OCI-LY3 (cell line): Measurements from ENCODE around the gene C5.

Experiments used
- H2AFZ ChIP-seq: fragments of 200-600, 300-600 bp; shearing (Covaris generic); 2 replicates; pipeline ENCODE4 v1.6.0; 2014; ENCODE audit warnings: antibody characterized with exemption, low read depth, low read length
- H3K27ac ChIP-seq: fragments of 200-600, 300-600 bp; sonication (generic); 2 replicates; pipeline ENCODE4 v1.5.1; 2014; ENCODE audit warnings: mild to moderate bottlenecking, low read length, moderate library complexity, mixed read lengths
- H3K27me3 ChIP-seq: fragments of 200-600, 300-600 bp; sonication (generic); 2 replicates; pipeline ENCODE4 v1.6.1; 2014; ENCODE audit warnings: low read depth, low read length, mixed read lengths
- H3K36me3 ChIP-seq: fragments of 200-600, 300-600 bp; sonication (generic); replicated peaks from 2 replicates; pipeline ENCODE3; 2014; ENCODE audit warnings: low read depth, low read length, mixed read lengths
- H3K4me1 ChIP-seq: fragments of 300-600, 200-600 bp; sonication (generic); 2 replicates; pipeline ENCODE4 v1.6.1; 2014; ENCODE audit warnings: low read length, mixed read lengths
- H3K4me2 ChIP-seq: fragments of 200-600, 300-600 bp; sonication (generic); 2 replicates; pipeline ENCODE4 v1.6.1; 2014; ENCODE audit warnings: low read length, mixed read lengths
- H3K4me3 ChIP-seq: fragments of 300-600, 200-600 bp; sonication (generic); 2 replicates; pipeline ENCODE4 v1.5.1; 2014; ENCODE audit warnings: antibody characterized with exemption, mild to moderate bottlenecking, low read length, moderate library complexity
- H3K79me2 ChIP-seq: fragments of 300-600, 200-600 bp; shearing (Covaris generic); 2 replicates; pipeline ENCODE4 v1.6.1; 2014; ENCODE audit warnings: mild to moderate bottlenecking, low read length, mixed read lengths
- H3K9ac ChIP-seq: fragments of 300-600, 200-600 bp; shearing (Covaris generic); 2 replicates; pipeline ENCODE4 v1.6.0; 2014; ENCODE audit warnings: mild to moderate bottlenecking, low read length, moderate library complexity
- H3K9me3 ChIP-seq: fragments of 200-600, 300-600 bp; shearing (Covaris generic); 2 replicates; pipeline ENCODE4 v1.6.1; 2014; ENCODE audit warnings: low read length, mixed read lengths; ENCODE audit not compliant: insufficient read depth
- H4K20me1 ChIP-seq: fragments of 200-600, 300-600 bp; sonication (generic); 2 replicates; pipeline ENCODE4 v1.6.1; 2016; ENCODE audit warnings: low read length, mixed read lengths; ENCODE audit not compliant: insufficient read depth
- EZH2phosphoT487 ChIP-seq: fragments of 200-600 bp; shearing (Covaris generic); IDR thresholded peaks from 2 replicates; pipeline ENCODE4 v1.6.1; 2018; ENCODE audit warnings: antibody characterized with exemption, mixed run types, low read depth
- TF ChIP-seq, protein P1 (sequence below): fragments of 200-600, 300-600 bp; sonication (generic); IDR thresholded peaks from 2 replicates; pipeline ENCODE4 v1.5.1; 2014; ENCODE audit warnings: antibody characterized with exemption, low read length, low read depth

Gene C5

DNA sequence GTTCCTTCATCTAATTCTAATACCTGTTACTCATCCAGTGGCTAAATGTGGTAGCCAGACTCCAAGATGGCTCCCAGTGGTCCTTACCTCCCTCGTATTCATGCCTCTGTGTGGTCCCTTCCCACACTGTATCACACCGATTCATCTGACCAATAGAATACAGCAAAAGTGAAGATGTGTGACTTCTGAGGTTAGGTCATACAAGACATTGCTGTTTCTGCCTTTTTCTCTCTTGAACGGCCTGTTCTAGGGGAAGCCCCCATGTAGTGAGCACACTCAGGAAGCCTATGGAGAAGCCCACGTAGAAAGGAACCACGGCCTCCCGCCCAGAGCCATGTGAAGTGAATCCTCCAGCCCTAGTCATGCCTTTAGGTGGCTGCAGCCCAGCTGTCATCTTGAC, 9.4 kb upstream of the C5 start:
- Histone ChIP-seq H3K9ac (no peak overlapping the region), H3K9me3 (no peaks in the 10 kb centered on the region), H3K4me1 (no peaks in the 10 kb centered on the region), H3K27ac (no peak overlapping the region), H3K4me3 (no peak overlapping the region), H3K4me2 (no peak overlapping the region), H3K36me3 (no peaks in the 10 kb centered on the region), H3K79me2 (no peaks in the 10 kb centered on the region), H4K20me1 (no peaks in the 10 kb centered on the region), H2AFZ (no peak overlapping the region), H3K27me3 (no peaks in the 10 kb centered on the region)
- TF ChIP-seq EZH2phosphoT487 = no peak
- TF ChIP-seq, protein P1, sequence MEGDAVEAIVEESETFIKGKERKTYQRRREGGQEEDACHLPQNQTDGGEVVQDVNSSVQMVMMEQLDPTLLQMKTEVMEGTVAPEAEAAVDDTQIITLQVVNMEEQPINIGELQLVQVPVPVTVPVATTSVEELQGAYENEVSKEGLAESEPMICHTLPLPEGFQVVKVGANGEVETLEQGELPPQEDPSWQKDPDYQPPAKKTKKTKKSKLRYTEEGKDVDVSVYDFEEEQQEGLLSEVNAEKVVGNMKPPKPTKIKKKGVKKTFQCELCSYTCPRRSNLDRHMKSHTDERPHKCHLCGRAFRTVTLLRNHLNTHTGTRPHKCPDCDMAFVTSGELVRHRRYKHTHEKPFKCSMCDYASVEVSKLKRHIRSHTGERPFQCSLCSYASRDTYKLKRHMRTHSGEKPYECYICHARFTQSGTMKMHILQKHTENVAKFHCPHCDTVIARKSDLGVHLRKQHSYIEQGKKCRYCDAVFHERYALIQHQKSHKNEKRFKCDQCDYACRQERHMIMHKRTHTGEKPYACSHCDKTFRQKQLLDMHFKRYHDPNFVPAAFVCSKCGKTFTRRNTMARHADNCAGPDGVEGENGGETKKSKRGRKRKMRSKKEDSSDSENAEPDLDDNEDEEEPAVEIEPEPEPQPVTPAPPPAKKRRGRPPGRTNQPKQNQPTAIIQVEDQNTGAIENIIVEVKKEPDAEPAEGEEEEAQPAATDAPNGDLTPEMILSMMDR = no peak

DNA sequence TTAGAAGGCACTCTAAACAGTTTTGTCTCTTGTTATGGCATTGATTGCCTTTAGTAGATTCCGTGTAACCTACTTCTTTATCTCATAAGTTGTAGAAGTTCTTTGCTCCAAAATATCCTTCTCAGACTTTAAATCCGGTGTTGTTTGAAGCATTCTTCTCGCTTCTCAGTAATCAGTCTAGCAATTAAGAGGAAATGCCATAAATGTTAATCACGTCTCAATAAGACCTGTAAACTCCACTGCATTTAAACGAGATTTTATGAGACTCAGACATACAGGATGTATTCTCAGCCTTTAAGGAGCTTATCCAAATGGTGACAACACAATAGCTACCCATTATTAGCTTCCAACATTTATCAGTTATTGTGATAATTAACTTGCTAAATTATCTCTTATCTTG, 7.7 kb upstream of the C5 start:
- no peaks in the 10 kb centered on the region for H3K9me3 ChIP-seq
- no peaks in the 10 kb centered on the region for H3K36me3 ChIP-seq
- no peak overlapping the region for H3K9ac ChIP-seq
- no peaks in the 10 kb centered on the region for H3K4me1 ChIP-seq
- H3K27ac ChIP-seq = no peak overlapping the region
- H4K20me1 ChIP-seq = no peaks in the 10 kb centered on the region
- H2AFZ ChIP-seq = no peak overlapping the region
- no peaks in the 10 kb centered on the region for H3K27me3 ChIP-seq
- no peaks in the 10 kb centered on the region for H3K79me2 ChIP-seq
- H3K4me3 ChIP-seq = no peak overlapping the region
- no peak for TF ChIP-seq EZH2phosphoT487
- TF ChIP-seq, protein P1 = no peak
- no peak overlapping the region for H3K4me2 ChIP-seq

DNA sequence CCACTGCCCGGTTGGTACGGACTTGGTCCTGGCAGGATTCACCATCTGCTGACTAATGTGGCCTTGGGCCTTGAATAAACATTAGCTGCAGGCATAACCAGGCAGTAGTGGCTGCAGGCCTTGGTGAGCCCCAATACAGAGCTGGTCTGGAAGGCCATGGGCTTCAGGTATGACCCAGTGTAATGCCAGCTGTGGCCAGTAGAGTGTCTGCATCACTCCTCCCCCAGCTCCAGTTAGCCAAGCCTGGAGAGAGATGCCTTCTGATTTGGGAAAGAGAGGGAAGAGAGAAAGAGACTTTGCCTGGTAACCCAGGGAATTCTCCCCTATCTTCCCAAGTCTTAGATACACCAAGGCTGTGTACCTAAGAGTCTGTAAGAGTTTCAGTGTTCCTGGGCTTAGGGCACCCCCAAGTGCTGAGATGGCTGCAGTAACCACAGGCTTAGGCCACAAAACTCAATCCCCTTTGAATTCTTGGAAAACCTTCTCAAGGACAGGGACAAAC, 5.6 kb upstream of the C5 start:
- Histone ChIP-seq H3K4me1 (no peaks in the 10 kb centered on the region), H3K9me3 (no peaks in the 10 kb centered on the region), H2AFZ (no peak overlapping the region), H3K4me2 (no peak overlapping the region), H3K36me3 (no peaks in the 10 kb centered on the region), H3K27ac (no peak overlapping the region), H3K9ac (no peak overlapping the region), H3K79me2 (no peaks in the 10 kb centered on the region), H3K4me3 (no peak overlapping the region), H4K20me1 (no peaks in the 10 kb centered on the region), H3K27me3 (no peaks in the 10 kb centered on the region)
- TF ChIP-seq EZH2phosphoT487 = no peak
- TF ChIP-seq, protein P1 = peak; percentile 64

DNA sequence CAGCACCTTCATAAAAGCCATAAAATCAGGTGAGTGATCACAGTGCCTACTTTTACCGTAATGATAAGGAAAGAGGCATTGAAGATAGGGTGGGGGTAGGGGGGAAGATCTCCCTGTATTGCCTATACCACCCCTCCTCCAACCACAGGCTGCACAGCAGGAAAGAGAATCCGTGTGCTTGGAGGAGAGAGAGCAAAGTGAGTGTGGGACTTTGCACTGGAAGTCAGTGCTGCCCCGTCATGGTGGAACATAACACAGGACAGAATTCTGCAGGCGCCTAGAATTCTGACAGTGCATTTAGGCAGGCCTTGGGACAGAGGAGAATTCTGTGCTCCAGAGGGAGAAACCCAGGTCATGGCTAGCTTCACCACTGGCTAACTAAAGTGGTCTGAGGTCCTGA, 3.5 kb upstream of the C5 start:
- H3K4me1 ChIP-seq = no peaks in the 10 kb centered on the region
- H3K79me2 ChIP-seq = no peaks in the 10 kb centered on the region
- no peaks in the 10 kb centered on the region for H3K9me3 ChIP-seq
- H3K4me2 ChIP-seq = no peak overlapping the region
- no peak for TF ChIP-seq EZH2phosphoT487
- TF ChIP-seq, protein P1 = no peak
- no peaks in the 10 kb centered on the region for H3K36me3 ChIP-seq
- no peak overlapping the region for H3K4me3 ChIP-seq
- H3K27me3 ChIP-seq = no peaks in the 10 kb centered on the region
- H3K9ac ChIP-seq = no peak overlapping the region
- H3K27ac ChIP-seq = no peak overlapping the region
- no peak overlapping the region for H2AFZ ChIP-seq
- H4K20me1 ChIP-seq = no peaks in the 10 kb centered on the region
